T-helper 2 cell treated with Interferon-gamma antibody and Interleukin-4, amounts not matched to agents 5 μg/mL and 100 μg/mL, for 36 hours (primary cell): Measurements from ENCODE around the gene WNK2.

ENCODE experiments used
- DNase-seq: peaks from one replicate; pipeline ENCODE4 v3.0.0; 2021; ENCODE audit warnings: low spot score
- H3K27ac Mint-ChIP-seq: one replicate; pipeline ENCODE4 v1.8.0; 2021; ENCODE audit warnings: mild to moderate bottlenecking, mixed read lengths
- H3K27me3 Mint-ChIP-seq: one replicate; pipeline ENCODE4 v1.8.0; 2021; ENCODE audit warnings: low read depth, mixed read lengths
- H3K36me3 Mint-ChIP-seq: one replicate; pipeline ENCODE4 v1.8.0; 2021; ENCODE audit warnings: low read depth, mixed read lengths
- H3K4me1 Mint-ChIP-seq: one replicate; pipeline ENCODE4 v1.8.0; 2021; ENCODE audit warnings: low read depth, mixed read lengths
- H3K4me3 Mint-ChIP-seq: one replicate; pipeline ENCODE4 v1.8.0; 2022; ENCODE audit warnings: mild to moderate bottlenecking, moderate library complexity, mixed read lengths
- H3K9me3 Mint-ChIP-seq: one replicate; pipeline ENCODE4 v1.8.0; 2021; ENCODE audit warnings: mixed read lengths

Gene WNK2

DNA sequence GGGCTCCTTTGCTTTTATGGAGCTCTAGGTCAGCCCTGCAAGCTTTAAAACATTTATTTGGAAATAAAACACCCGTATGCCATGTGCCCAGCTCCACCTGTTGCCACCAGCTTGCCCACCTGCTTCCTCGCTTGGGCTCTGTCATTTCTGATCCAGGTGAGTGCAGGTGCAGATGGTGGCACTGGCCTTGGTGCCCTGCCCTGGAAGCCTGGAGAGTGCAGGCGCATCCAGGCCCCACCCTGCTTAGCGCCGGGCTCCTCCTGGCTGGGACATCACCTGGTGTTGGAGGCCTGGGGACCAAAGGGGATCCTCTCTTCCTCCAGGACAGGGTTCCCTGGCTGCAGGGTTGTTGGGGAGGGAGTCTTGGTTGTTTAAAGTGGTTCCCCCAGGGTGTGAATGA is 35.8 kb downstream of the WNK2 start:
- no peaks in the 10 kb centered on the region for H3K4me1 Mint-ChIP-seq
- H3K4me3 Mint-ChIP-seq, result no peak overlapping the region
- no peaks in the 10 kb centered on the region for H3K36me3 Mint-ChIP-seq
- no peaks in the 10 kb centered on the region for H3K27me3 Mint-ChIP-seq
- no peak for DNase-seq
- no peak overlapping the region for H3K27ac Mint-ChIP-seq
- H3K9me3 Mint-ChIP-seq, result peaks cover 7% of the 10 kb centered on the region

DNA sequence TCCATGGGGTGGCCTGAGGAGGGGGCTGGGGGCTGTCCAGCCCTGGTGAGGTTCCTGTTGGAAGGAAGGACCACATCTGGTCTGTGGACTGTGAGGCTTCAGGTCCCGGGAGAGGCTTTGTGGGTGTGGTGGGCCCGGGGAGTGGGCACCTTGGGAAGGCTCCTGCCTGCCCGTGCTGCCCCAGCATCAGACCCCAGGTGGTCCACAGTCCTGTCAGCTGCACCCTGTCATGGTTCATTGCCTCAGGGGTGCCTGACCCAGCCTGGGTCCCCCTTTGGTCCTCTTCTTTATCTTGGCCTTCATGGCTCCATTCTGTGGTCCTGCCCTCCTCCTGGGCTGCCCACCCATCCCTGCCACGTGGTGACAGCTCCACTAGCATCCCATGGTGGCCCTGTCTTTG is 36.7 kb downstream of the WNK2 start:
- Mint-ChIP-seq H3K36me3 (no peaks in the 10 kb centered on the region), H3K4me3 (no peak overlapping the region), H3K27ac (no peak overlapping the region), H3K9me3 (peaks cover 3% of the 10 kb centered on the region), H3K4me1 (peaks cover 3% of the 10 kb centered on the region), H3K27me3 (no peaks in the 10 kb centered on the region)
- DNase-seq, result no peak

DNA sequence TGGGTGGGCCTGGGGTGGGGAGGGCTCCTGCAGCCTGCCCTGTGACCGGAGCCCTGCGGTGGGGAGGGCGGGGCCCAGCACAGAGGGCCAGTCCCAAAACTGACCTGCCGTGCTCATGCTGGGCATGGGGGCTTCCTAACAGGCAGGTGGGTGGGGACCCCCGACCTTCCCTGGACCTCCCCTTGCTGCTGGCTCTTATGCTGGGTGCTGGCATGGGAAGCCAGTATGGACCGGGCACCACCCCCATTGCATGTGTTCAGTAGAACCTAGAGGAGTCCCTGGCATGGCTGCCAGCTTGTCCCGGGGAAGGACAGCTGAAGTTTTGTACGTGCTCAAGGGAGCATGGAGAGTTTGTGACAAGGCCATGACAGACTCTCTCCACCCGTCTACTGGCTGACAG is 37.1 kb downstream of the WNK2 start:
- no peaks in the 10 kb centered on the region for H3K36me3 Mint-ChIP-seq

DNA sequence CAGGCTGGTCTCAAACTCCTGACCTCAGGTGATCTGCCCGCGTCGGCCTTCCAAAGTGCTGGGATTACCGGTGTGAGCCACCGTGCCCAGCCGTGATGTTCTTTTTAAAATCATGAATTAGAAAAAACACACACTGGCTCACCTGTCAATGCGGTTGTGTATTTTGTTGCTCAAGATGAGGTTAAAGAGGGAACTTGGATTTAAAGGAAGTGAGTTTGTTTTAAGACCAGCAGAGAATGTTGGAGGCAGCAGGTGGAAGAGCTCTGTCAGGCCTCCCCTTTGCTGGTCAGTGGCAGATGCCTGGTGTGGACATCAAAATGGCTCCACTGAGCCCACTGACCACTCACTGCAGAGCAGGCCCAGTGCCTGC is 38.9 kb downstream of the WNK2 start:
- no peaks in the 10 kb centered on the region for H3K27me3 Mint-ChIP-seq
- peaks cover 3% of the 10 kb centered on the region for H3K4me1 Mint-ChIP-seq
- H3K4me3 Mint-ChIP-seq, result no peak overlapping the region
- no peaks in the 10 kb centered on the region for H3K36me3 Mint-ChIP-seq
- H3K27ac Mint-ChIP-seq, result no peak overlapping the region
- no peak for DNase-seq
- no peaks in the 10 kb centered on the region for H3K9me3 Mint-ChIP-seq

More for the DNA sequence above, 37.1 kb downstream of the WNK2 start:
- H3K27ac Mint-ChIP-seq, result no peak overlapping the region
- H3K4me3 Mint-ChIP-seq, result no peak overlapping the region
- no peaks in the 10 kb centered on the region for H3K27me3 Mint-ChIP-seq
- no peaks in the 10 kb centered on the region for H3K9me3 Mint-ChIP-seq
- peaks cover 3% of the 10 kb centered on the region for H3K4me1 Mint-ChIP-seq
- DNase-seq, result no peak

DNA sequence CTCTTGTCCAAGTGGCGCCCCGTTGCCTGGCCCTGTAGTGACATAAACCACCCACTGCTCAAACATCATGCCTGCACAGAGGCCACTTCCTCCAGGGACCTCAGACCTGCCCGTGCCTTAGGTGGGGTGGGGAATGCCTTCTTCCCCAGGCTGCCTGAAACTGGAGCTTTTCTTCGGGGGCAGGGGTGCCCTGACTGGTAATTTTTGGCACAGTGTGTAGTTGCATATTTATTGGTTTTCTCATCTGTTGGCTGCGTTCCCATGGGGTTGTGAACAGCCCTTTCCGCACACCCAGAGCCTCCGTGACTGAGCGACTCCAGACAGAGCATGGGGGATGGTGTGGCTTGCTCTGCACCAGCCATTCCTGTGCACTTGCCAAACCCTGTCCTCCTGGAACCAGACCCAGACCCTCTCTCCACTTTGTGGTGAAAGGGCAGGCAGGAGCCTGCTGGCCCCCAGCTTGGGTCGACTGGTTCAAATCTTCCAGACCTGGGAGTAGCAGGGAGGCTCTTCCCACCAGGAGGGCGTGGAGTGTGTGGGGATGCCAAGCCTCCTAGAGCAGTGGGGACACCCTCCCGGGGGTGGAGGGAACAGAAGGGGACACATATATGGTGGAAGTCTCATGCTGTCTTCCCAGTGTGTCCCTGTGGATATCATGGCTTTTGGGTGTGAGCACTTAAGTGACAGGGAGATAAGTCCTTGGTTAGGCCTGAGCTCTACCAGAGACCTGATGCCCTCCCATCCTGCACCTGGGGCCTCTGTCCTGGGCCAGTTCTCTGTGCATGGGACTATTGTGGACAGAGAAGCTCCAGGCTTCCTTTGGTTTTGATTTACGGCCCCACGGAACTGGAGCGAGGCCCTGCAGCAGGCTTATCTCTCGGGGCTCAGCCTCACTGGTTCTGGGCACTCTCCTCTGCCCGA is 39.6 kb downstream of the WNK2 start:
- no peak overlapping the region for H3K27ac Mint-ChIP-seq
- H3K4me3 Mint-ChIP-seq, result no peak overlapping the region
- peaks cover 2% of the 10 kb centered on the region for H3K27me3 Mint-ChIP-seq
- no peak for DNase-seq
- H3K36me3 Mint-ChIP-seq, result no peaks in the 10 kb centered on the region
- H3K4me1 Mint-ChIP-seq, result peaks cover 3% of the 10 kb centered on the region
- H3K9me3 Mint-ChIP-seq, result no peaks in the 10 kb centered on the region

DNA sequence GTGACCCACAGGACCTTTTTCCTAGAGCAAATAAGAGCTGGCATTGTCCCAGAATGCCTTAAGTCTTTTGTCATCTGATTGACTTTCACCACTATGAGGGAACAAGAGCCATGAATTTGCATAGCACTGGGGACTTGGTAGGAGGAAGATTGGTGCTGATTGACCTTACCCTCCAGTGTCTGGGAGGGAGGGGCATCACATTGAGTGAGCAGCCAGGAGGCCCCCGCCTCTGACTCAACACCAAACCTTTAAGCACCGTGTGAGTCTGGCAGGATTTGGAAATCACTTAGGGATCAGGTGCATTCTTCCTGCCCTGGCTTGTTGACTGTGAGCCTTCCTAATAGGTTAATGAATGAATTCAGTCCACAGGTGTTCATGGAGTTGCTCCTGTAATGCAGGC is 40.7 kb downstream of the WNK2 start:
- Mint-ChIP-seq H3K27me3 (peaks cover 4% of the 10 kb centered on the region), H3K36me3 (no peaks in the 10 kb centered on the region), H3K9me3 (no peaks in the 10 kb centered on the region), H3K27ac (no peak overlapping the region), H3K4me3 (no peak overlapping the region), H3K4me1 (peaks cover 3% of the 10 kb centered on the region)
- no peak for DNase-seq

DNA sequence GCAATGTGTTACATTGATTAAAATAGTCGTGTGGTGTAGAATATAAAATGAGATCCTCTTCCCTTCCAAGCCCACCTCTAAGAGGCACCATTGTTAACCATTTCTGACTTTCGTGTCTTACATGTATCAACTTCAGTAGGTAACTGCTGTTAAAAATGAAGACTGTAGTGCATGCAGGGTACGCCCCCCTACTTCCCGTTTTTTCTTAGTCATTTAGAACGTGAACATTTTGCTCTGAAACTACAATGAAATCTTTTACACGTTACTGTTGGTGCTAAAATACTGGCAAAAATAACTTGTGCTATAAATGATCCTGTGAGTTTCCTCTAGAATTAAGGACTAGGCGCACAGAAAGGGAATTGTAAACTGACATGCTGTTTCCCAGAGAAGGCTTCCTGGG is 41.5 kb downstream of the WNK2 start:
- H3K27me3 Mint-ChIP-seq, result peaks cover 4% of the 10 kb centered on the region
- DNase-seq, result no peak
- H3K4me3 Mint-ChIP-seq, result no peak overlapping the region
- no peaks in the 10 kb centered on the region for H3K36me3 Mint-ChIP-seq
- no peaks in the 10 kb centered on the region for H3K9me3 Mint-ChIP-seq
- H3K4me1 Mint-ChIP-seq, result peaks cover 3% of the 10 kb centered on the region
- H3K27ac Mint-ChIP-seq, result no peak overlapping the region

DNA sequence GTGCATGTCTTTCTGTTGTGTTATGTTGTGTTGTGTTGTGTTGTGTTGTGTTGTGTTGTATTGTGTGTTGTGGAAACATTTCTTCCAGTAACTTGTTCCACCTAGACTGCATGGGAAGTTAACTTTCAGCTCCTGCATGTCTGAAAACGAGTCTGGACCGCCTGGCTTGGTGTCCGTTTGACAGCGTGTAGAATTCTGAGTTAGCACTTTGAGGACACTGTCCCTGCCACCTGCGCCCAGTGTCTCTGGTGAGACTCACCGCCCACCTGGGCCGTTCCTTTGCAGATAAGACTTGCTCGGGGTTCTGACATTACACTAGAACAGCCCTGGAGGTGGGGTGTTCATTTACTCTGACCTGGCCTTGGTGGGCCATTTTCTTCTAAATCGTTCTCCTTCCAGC is 42.0 kb downstream of the WNK2 start:
- Mint-ChIP-seq H3K9me3 (no peaks in the 10 kb centered on the region), H3K4me1 (peaks cover 3% of the 10 kb centered on the region), H3K27ac (no peak overlapping the region), H3K4me3 (no peak overlapping the region), H3K27me3 (peaks cover 4% of the 10 kb centered on the region), H3K36me3 (no peaks in the 10 kb centered on the region)
- no peak for DNase-seq

DNA sequence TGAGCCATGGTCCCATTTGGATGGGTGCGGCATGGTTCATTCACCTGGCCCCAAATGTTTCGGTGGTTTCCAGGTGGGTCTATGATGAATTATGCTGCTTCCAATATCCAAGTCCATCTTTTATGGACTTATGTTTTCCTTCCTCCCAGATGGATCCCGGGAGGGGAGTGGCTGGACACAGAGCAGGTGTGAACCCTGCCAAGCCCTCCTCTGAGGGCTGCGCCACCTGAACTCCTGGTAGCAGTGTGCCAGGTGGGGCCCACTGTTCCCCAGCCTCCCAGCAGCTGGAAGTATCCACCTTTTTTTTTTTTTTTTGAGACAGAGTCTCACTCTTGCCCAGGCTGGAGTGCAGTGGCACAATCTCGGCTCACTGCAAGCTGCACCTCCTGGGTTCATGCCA is 42.9 kb downstream of the WNK2 start:
- Mint-ChIP-seq H3K4me3 (no peak overlapping the region), H3K27me3 (peaks cover 6% of the 10 kb centered on the region), H3K36me3 (no peaks in the 10 kb centered on the region), H3K27ac (no peak overlapping the region), H3K4me1 (peaks cover 3% of the 10 kb centered on the region), H3K9me3 (no peaks in the 10 kb centered on the region)
- DNase-seq, result no peak

DNA sequence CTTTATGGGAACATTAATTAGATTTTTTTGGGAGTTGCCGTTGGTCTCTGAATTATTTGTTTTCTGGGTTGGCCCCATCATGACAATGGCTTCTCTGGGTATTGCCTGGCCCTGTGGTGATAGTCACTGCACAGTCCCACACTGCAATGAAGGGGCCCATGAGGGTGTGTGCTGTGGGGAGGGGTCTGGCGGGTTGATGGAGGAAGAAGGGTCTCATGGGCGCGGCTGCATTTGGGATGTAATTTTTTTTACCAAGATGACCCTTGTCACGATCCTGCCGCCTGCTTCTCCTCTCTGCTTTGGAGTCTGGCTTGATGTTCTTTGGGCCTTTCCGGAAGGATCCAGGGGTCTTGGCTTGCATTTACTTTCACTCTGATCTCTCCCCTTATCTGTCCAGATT is 44.1 kb downstream of the WNK2 start:
- peaks cover 9% of the 10 kb centered on the region for H3K27me3 Mint-ChIP-seq
- peaks cover 3% of the 10 kb centered on the region for H3K4me1 Mint-ChIP-seq
- no peak overlapping the region for H3K4me3 Mint-ChIP-seq
- H3K9me3 Mint-ChIP-seq, result no peaks in the 10 kb centered on the region
- no peaks in the 10 kb centered on the region for H3K36me3 Mint-ChIP-seq
- H3K27ac Mint-ChIP-seq, result no peak overlapping the region
- DNase-seq, result no peak

DNA sequence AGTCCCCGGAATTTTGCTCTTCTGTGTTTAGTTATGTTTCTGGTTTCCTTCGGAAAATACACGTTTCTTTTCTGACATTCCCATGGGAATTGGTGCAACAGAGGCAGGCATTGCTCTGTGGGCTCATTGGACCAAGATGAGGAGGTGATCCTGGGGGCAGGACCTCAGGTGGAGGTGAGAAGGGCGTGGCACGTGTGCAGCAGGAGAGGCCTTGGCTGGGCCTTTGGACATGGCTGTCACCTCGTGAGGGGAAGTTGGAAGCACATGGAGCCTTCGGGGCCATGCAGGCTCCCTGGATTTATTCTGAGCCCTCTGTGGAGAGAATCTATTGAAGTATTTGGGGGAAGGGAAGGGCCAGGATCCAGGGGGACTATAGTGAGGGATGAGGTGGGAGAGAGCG is 44.5 kb downstream of the WNK2 start:
- peaks cover 3% of the 10 kb centered on the region for H3K4me1 Mint-ChIP-seq
- no peak for DNase-seq
- H3K4me3 Mint-ChIP-seq, result no peak overlapping the region
- no peak overlapping the region for H3K27ac Mint-ChIP-seq
- H3K36me3 Mint-ChIP-seq, result no peaks in the 10 kb centered on the region
- H3K9me3 Mint-ChIP-seq, result no peaks in the 10 kb centered on the region
- peaks cover 9% of the 10 kb centered on the region for H3K27me3 Mint-ChIP-seq

DNA sequence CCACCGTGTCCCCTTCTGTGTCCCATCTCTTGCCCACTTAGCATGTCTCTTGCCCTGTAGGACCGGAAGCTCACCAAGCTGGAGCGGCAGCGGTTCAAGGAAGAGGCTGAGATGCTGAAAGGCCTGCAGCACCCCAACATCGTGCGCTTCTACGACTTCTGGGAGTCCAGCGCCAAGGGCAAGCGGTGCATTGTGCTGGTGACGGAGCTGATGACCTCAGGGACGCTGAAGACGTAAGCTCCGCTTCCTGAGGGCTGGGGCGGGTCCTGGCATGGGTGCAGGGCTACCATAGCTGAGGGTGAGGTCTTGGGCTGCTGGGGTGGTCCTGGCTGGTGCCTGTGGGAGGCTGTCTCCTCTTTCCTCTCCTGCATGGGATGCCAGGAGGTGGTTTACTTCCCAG is 45.7 kb downstream of the WNK2 start:
- Mint-ChIP-seq H3K4me1 (peaks cover 3% of the 10 kb centered on the region), H3K36me3 (no peaks in the 10 kb centered on the region), H3K27ac (no peak overlapping the region), H3K4me3 (no peak overlapping the region), H3K27me3 (peaks cover 9% of the 10 kb centered on the region), H3K9me3 (no peaks in the 10 kb centered on the region)
- no peak for DNase-seq

DNA sequence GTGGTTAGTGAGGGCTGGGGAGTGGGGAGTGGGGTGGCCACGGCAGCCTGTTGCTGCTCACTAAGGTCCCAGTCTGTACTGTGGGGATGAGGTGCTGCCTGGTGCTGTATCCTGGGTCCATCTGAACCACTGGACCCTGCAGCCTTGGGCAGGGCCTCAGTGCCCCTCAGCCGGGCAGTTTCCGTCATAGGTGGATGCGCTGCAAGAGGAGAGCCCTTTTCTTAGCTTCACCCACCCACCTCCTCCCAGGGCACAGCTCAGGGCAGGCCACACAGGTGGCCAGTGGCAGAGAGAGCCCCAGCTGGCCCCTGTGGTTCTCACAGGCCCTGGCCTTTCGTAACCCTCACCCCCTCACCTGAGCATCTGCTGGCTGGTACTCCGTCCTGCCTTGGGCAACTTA is 46.2 kb downstream of the WNK2 start:
- Mint-ChIP-seq H3K4me1 (peaks cover 3% of the 10 kb centered on the region), H3K27me3 (peaks cover 9% of the 10 kb centered on the region), H3K4me3 (no peak overlapping the region), H3K36me3 (no peaks in the 10 kb centered on the region), H3K9me3 (no peaks in the 10 kb centered on the region), H3K27ac (no peak overlapping the region)
- no peak for DNase-seq

DNA sequence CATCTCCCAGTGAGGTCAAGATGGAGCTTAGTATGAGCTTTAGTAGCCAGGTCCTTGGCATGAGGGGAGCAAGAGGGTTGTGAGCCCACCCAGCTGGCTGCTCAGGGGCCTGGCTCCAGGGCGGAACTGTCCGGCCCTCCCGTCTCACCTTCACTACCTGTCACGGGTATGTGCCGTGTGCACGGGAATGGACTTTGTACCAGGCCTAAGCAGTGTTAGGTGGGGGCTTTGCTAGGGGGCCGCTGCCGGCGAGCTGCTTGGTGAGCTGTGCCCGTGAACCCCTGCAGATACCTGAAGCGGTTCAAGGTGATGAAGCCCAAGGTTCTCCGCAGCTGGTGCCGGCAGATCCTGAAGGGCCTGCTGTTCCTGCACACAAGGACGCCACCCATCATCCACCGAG is 46.7 kb downstream of the WNK2 start:
- Mint-ChIP-seq H3K27me3 (peaks cover 9% of the 10 kb centered on the region), H3K9me3 (no peaks in the 10 kb centered on the region), H3K27ac (no peak overlapping the region), H3K36me3 (no peaks in the 10 kb centered on the region), H3K4me3 (no peak overlapping the region), H3K4me1 (no peaks in the 10 kb centered on the region)
- no peak for DNase-seq

DNA sequence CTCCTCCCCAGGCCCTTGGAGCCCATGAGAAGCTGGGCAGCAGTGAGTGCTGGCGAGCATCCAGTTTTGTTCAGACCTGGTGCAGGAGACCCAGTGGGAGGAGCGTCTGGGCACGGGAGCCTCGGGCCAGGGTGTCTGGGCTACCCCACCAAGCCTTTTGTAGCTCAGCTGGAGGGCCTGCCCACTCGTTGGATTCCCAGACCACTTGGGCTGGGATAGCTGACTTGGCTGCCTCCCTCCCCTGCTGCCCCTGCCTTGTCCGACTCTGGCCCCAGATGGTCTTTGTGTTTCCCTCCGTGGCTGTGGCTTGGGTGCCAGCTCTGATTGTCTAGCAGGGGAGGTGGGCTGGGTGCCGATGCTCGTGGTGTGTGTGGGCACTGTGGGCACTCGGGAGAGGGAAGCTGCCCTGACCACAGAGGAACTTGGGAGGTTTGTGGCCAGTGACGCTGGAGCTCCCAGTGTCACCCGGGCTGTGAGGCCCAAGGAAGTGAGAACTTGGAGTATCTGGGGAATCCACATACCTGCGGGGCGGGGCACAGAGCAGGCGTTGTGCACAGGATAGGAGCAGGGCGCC is 47.3 kb downstream of the WNK2 start:
- H3K9me3 Mint-ChIP-seq, result no peaks in the 10 kb centered on the region
- H3K4me1 Mint-ChIP-seq, result no peaks in the 10 kb centered on the region
- DNase-seq, result no peak
- H3K36me3 Mint-ChIP-seq, result no peaks in the 10 kb centered on the region
- no peak overlapping the region for H3K27ac Mint-ChIP-seq
- no peak overlapping the region for H3K4me3 Mint-ChIP-seq
- peaks cover 9% of the 10 kb centered on the region for H3K27me3 Mint-ChIP-seq
